Gastrocnemius medialis (tissue), 4 donors: Measurements from ENCODE around the gene BEX1.
"Not testable (repeated sequence)": the region's sequence is repeated elsewhere in the genome, so short reads cannot be mapped to it uniquely, and the experiment has no call there.

Experiments used
- CTCF ChIP-seq, 5 experiments: fragments of 450-650 bp in 3 of 5; fragments of 200-600 bp in 2 of 5; sonication (generic) in 2 of 5; IDR thresholded peaks in 4 of 5; conservative IDR thresholded peaks in 1 of 5; 1 replicate in 4 of 5; 2 replicates in 1 of 5; pipeline ENCODE4 v1.5.1; 2016 to 2019; ENCODE audit warnings: antibody characterized with exemption in 5 of 5, mild to moderate bottlenecking in 3 of 5, moderate library complexity in 3 of 5
- POLR2A ChIP-seq, 2 donors: fragments of 450-650 bp; IDR thresholded peaks; one replicate each; pipeline ENCODE4 v1.6.1; 2017; ENCODE audit warnings: antibody characterized with exemption in 2 of 2, mild to moderate bottlenecking in 2 of 2, moderate library complexity in 2 of 2

GRCh38 chrX:103109497-103109896 is 45.5 kb upstream of the BEX1 start:
- TF ChIP-seq CTCF (IDR thresholded peaks at IDR 0.05 in 4 of 5, conservative IDR thresholded peaks at IDR 0.05 in 1 of 5); POLR2A (IDR thresholded peaks at IDR 0.05): not testable (repeated sequence)
